Measurements from ENCODE around the gene CYB561A3. TPM values are rescaled to one million over a fixed set of nuclear protein-coding genes. Genes with fewer than 3 reads are reported as not detected.

The CYB561A3 gene
- total and polyA plus RNA-seq, 10 donors: 62.1 to 138 (median 91.4) TPM

DNA sequence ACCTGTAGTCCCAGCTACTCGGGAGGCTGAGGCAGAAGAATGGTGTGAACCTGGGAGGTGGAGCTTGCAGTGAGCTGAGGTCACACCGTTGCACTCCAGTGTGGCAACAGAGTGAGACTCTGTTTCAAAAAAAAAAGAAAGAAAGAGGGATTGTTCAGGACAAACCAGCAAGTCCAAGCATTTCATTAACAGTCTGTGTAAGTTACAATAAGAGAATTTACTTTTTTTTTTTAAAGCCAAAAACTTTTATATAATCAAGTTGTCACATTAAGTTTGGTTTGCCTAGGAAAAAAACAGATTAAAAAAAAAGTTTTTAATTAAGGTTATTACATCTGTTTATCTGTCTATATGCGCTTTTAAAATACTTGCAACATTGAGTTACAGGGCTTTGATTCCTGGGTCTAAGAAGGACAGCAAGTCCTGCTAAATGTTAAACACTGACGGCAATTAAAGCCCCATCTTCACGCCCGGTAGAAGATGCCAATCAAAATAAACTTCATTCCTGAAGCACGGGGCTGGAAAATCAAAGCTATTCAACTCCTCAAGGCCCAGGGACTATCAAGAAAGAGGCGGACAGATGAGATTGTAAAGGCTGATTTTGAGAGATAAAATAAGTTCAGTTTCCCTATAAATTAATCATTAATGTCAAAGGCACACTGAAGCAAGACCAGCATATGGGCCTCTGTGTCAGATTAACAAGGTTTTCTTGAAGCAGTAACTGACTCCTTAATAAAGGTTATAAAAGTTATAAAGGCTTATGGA, 11.2 kb upstream of the CYB561A3 start:
- 94 to 98% (median 95%) methylated on average over 8 of the region's 8 CpGs for WGBS, 5 donors
- TF ChIP-seq, protein P1, sequence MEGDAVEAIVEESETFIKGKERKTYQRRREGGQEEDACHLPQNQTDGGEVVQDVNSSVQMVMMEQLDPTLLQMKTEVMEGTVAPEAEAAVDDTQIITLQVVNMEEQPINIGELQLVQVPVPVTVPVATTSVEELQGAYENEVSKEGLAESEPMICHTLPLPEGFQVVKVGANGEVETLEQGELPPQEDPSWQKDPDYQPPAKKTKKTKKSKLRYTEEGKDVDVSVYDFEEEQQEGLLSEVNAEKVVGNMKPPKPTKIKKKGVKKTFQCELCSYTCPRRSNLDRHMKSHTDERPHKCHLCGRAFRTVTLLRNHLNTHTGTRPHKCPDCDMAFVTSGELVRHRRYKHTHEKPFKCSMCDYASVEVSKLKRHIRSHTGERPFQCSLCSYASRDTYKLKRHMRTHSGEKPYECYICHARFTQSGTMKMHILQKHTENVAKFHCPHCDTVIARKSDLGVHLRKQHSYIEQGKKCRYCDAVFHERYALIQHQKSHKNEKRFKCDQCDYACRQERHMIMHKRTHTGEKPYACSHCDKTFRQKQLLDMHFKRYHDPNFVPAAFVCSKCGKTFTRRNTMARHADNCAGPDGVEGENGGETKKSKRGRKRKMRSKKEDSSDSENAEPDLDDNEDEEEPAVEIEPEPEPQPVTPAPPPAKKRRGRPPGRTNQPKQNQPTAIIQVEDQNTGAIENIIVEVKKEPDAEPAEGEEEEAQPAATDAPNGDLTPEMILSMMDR (IDR thresholded peaks at IDR 0.05 in 8 of 11, conservative IDR thresholded peaks at IDR 0.05 in 3 of 11): no peak
- TF ChIP-seq POLR2A (IDR thresholded peaks at IDR 0.05) (no peak), POLR2AphosphoS5 (IDR thresholded peaks at IDR 0.05) (no peak)
- Histone ChIP-seq H3K27ac (no peak overlapping the region), H3K36me3 (peaks cover 0 to 71% (median 29%) of the 10 kb centered on the region in 6 donors), H3K4me1 (peaks cover 6 to 31% (median 15%) of the 10 kb centered on the region in 6 donors), H3K27me3 (replicated peaks in 1 of 7) (no peaks in the 10 kb centered on the region), H3K9me3 (peaks cover 0 to 7% (median 0%) of the 10 kb centered on the region in 8 donors), H3K4me3 (no peak overlapping the region)
- intact Hi-C loops (cut with DNase I; ENCODE audit: low total_unique reads): no loop called here
- DNase-seq: no peak

DNA sequence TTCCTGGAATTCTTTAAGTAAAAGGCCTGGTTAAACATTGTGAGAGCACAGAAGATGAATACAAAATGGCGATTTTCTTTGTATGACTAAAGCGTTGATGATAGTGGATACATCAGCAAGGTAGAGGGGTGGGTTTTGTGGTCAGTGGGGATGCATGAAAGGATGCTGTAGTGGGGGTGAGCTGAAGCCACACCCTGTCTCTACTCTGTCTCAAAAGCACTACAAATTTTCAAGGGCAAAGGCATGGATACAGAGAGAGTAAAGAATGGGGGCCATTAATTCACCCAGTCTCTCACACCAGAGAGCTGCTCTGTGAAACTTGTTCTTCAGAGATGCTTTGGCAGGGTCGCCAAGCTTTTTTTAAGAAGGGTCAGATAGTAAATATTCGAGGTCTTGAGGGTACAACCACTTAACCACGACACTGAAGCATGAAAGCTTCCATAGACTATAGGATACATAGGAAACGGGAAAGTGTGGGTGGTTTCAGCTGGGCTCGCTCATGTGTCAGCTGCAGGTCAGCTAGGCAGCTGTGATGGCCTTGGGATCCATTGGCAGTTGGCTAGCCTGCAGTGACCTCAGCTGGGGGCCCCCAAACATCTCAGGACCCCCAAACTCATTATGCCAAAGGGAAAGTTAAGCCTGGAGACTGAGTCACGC, 8.8 kb upstream of the CYB561A3 start:
- peaks cover 6 to 31% (median 17%) of the 10 kb centered on the region in 6 donors for H3K4me1 ChIP-seq
- TF ChIP-seq POLR2A (IDR thresholded peaks at IDR 0.05) (no peak), POLR2AphosphoS5 (IDR thresholded peaks at IDR 0.05) (no peak)
- TF ChIP-seq, protein P1 (IDR thresholded peaks at IDR 0.05 in 8 of 11, conservative IDR thresholded peaks at IDR 0.05 in 3 of 11): no peak
- H3K27me3 ChIP-seq (replicated peaks in 1 of 7): no peaks in the 10 kb centered on the region
- peak overlapping the region in 6 of 8 donors; percentile 12 to 64 (median 50) for H3K27ac ChIP-seq
- H3K4me3 ChIP-seq: no peak overlapping the region
- WGBS, 5 donors: 77 to 88% (median 79%) methylated on average over 8 of the region's 8 CpGs
- DNase-seq: no peak
- H3K9me3 ChIP-seq: peaks cover 0 to 7% (median 0%) of the 10 kb centered on the region in 8 donors
- H3K36me3 ChIP-seq: peaks cover 0 to 78% (median 47%) of the 10 kb centered on the region in 6 donors
- intact Hi-C loops (cut with DNase I; ENCODE audit: low total_unique reads): no loop called here

DNA sequence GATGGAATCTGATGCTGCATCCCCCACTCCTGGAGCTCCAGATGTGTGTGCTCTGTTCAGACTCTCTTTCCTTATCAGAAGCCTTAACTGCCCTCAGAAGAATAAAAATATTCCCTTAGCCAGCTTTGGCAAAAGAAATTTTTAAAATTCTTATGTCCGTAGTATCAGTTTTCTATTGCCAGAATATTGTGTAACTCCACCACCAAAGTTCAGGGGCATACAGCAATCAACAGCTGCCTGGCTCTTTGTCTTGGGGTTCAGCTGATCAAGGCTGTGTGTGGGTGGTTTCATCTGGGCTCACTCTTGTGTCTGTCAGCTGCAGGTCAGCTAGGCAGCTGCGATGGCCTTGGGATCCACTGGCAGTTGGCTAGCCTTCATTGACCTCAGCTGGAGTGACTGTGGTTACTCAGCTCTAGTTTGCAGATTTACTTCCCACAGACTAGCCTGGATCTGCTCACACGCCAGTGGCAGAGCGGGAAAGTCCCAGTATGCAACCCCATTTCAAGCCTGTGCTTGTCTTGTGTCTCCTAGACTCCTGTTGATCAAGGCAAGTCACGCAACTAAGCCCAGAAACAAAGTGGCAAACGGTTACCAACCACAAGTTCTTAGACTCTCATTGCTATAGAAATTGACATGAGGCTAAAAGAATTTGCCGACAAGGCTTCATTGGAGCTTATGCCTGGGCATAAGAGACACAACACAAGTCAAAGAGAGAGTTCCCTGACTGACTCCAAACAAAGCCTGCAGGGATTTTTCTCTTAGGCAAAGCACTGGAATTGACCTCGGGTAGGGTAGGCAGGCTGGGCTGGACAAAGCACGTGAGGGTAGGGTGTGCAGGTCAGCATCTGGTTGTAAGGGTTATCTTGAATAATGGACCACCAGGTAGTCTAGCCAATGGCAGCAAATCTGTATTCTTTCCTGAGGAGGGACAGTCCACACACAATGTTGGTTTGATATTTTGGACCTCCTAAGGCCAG, 8.0 kb upstream of the CYB561A3 start:
- WGBS, 5 donors: 68 to 85% (median 77%) methylated on average over 9 of the region's 9 CpGs
- TF ChIP-seq POLR2AphosphoS5 (IDR thresholded peaks at IDR 0.05) (peak in 2 of 3 donors; percentile 71 to 72), POLR2A (IDR thresholded peaks at IDR 0.05) (no peak)
- H3K27me3 ChIP-seq (replicated peaks in 1 of 7): no peaks in the 10 kb centered on the region
- peaks cover 0 to 3% (median 0%) of the 10 kb centered on the region in 8 donors for H3K9me3 ChIP-seq
- no peak for DNase-seq
- no peak overlapping the region for H3K4me3 ChIP-seq
- intact Hi-C loops (cut with DNase I; ENCODE audit: low total_unique reads): no loop called here
- peak overlapping the region in 7 of 8 donors; percentile 22 to 69 (median 51) for H3K27ac ChIP-seq
- peaks cover 0 to 78% (median 52%) of the 10 kb centered on the region in 6 donors for H3K36me3 ChIP-seq
- peaks cover 6 to 31% (median 17%) of the 10 kb centered on the region in 6 donors for H3K4me1 ChIP-seq

DNA sequence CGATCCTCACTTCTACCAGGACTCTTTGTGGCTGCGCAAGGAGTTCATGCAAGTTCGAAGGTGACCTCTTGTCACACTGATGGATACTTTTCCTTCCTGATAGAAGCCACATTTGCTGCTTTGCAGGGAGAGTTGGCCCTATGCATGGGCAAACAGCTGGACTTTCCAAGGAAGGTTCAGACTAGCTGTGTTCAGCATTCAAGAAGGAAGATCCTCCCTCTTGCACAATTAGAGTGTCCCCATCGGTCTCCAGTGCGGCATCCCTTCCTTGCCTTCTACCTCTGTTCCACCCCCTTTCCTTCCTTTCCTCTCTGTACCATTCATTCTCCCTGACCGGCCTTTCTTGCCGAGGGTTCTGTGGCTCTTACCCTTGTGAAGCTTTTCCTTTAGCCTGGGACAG, 7.0 kb upstream of the CYB561A3 start:
- intact Hi-C loops (cut with DNase I; ENCODE audit: low total_unique reads): no loop called here
- TF ChIP-seq POLR2AphosphoS5 (IDR thresholded peaks at IDR 0.05) (no peak), POLR2A (IDR thresholded peaks at IDR 0.05) (no peak)
- TF ChIP-seq, protein P1 (IDR thresholded peaks at IDR 0.05 in 8 of 11, conservative IDR thresholded peaks at IDR 0.05 in 3 of 11): no peak
- no peak overlapping the region for H3K4me3 ChIP-seq
- no peak for DNase-seq
- H3K4me1 ChIP-seq: peaks cover 7 to 40% (median 22%) of the 10 kb centered on the region in 6 donors
- peak overlapping the region in 7 of 8 donors; percentile 22 to 69 (median 51) for H3K27ac ChIP-seq
- 76 to 93% (median 82%) methylated on average over 7 of the region's 7 CpGs for WGBS, 5 donors
- H3K27me3 ChIP-seq (replicated peaks in 1 of 7): no peaks in the 10 kb centered on the region
- H3K36me3 ChIP-seq: peaks cover 0 to 78% (median 61%) of the 10 kb centered on the region in 6 donors
- H3K9me3 ChIP-seq: no peaks in the 10 kb centered on the region

Measured in spleen (tissue), 11 donors.